Frontal cortex (tissue), 4 donors: Measurements from ENCODE around the gene EXOC7. TPM values are rescaled to one million over a fixed set of nuclear protein-coding genes. Genes with fewer than 3 reads are reported as not detected.
A peak's percentile ranks its signal among the peaks of the same experiment; 100 is the strongest.

Experiments used
- DNase-seq, 2 donors: peaks; one replicate each; pipeline ENCODE4 v3.0.0; 2012; ENCODE audit warnings: low spot score in 2 of 2
- FAIRE-seq: peaks from 2 replicates; lab custom pipeline; 2012; peaks lifted over from hg19 to GRCh38; lab: Jason Lieb, UNC
- total RNA-seq: library from RNA; depleted of rRNA; stranded (reverse); fragments of >200 nt; gene quantifications from one replicate; pipeline ENCODE4 v1.2.3, GENCODE V29; 2014
- donor health status: control.
- donor health status: control.
- donor health status: control.

Gene EXOC7, protein sequence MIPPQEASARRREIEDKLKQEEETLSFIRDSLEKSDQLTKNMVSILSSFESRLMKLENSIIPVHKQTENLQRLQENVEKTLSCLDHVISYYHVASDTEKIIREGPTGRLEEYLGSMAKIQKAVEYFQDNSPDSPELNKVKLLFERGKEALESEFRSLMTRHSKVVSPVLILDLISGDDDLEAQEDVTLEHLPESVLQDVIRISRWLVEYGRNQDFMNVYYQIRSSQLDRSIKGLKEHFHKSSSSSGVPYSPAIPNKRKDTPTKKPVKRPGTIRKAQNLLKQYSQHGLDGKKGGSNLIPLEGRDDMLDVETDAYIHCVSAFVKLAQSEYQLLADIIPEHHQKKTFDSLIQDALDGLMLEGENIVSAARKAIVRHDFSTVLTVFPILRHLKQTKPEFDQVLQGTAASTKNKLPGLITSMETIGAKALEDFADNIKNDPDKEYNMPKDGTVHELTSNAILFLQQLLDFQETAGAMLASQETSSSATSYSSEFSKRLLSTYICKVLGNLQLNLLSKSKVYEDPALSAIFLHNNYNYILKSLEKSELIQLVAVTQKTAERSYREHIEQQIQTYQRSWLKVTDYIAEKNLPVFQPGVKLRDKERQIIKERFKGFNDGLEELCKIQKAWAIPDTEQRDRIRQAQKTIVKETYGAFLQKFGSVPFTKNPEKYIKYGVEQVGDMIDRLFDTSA
- 112 TPM for total RNA-seq

DNA sequence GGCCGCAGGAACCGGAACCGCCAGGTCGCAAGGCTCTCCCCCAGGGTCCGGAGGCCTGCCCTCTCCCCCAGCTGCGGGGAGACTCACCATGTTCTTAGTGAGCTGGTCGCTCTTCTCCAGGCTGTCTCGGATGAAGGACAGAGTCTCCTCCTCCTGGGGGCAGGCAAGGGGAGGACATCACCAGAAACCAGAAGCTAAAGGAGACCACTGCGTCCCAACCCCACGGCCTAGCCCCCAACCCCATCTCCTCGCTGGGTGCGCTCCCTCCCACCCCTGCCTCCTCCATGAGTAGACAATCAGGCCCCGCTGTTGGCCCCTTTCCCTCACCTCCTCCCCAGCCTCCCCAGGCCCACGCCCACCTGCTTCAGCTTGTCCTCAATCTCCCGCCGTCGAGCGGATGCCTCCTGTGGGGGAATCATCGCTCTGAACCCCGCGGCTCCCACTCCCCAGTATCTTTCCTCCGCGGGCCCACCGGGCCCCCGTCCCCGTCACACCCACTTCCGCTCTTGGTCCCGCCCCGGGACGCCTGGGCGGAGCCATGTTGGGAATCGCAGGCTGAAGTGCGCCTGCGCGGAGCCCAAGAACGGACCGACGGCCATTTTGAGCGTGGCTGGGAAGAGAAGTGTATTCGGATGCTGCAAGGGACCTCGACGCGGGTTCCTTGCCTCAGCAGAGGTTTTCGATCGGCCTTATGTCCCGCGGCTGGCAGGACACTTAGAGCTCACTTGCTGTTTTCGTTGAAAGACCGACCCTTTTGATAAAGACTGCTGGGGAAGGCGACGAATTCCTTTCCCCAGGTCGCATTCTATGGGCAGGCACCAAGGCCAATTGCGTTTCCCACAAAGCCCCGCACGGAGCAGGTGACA, at the start of gene EXOC7:
EXOC7 (minus strand) TSS at position 514 of the 866 bp plus-strand sequence; CDS start at position 419, 95 bp downstream.
- no peak for FAIRE-seq
- DNase-seq: peak; percentile 85 to 92

DNA sequence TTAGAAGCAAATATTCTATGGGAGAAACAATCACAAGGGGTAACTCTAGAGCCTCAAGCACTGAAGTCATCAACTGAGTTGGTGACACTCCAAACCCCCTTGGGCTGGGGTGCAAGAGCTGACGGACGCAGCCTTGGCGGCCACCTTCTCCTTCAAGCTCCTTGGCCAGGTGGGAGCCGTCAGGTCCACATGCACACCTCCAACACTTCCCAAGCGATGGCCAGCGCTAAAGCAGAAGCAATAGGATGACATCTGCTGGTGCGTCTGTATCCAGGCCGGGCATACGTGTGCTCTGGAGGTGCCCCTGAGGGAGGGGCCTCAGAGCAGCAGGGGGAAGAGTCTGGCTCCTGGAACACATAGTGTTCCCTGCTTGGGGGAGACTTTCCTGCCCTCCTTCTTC, 49.6 kb upstream of the EXOC7 start:
- FAIRE-seq (no peak), DNase-seq (no peak)

DNA sequence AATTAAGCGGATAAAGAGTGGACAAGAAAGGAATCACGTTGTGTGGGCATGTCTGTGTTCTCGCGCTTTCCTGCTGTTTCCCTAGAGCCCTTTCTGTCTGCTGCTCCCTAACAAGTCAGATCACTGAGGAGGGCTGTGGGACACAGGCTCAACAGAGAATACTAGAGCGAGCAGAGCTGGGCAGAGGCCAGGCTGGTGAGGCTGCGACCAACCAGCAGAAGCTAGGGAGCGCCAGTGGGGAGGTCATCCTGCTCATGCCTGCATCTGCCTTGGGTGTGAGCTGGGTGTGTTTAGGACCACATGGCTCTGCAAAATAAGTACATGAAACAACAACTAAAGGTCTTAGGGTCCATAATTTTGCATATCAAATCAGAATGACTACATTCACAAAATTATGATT, 49.0 kb upstream of the EXOC7 start:
- no peak for FAIRE-seq
- no peak for DNase-seq

DNA sequence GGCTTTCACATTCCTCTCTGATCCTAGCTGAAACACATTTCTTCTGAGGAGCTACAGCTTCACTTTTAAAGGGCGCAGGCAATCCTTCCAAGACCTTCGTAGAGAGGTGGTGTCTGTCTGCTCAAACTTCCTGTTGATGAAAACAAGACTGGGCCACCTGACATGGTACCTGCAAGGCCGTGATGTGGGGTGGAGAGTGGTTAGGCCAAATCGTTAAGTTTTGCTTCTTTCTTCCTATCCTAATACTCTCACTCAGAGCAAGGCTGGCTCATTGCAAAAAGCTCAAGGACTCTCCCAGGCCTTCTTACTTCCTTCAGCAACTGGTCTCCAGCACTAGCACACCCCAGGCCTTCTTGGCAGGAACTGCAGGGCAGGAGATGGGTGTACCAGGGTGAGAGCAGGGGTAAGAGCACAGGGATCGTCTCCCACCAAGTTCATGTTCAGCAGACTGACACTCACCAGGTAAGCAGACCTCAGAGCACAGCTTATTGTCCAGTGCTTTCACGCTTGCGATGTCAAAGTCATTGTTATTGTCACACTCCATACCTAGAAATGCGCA, 48.4 kb upstream of the EXOC7 start:
- DNase-seq: no peak
- no peak for FAIRE-seq

DNA sequence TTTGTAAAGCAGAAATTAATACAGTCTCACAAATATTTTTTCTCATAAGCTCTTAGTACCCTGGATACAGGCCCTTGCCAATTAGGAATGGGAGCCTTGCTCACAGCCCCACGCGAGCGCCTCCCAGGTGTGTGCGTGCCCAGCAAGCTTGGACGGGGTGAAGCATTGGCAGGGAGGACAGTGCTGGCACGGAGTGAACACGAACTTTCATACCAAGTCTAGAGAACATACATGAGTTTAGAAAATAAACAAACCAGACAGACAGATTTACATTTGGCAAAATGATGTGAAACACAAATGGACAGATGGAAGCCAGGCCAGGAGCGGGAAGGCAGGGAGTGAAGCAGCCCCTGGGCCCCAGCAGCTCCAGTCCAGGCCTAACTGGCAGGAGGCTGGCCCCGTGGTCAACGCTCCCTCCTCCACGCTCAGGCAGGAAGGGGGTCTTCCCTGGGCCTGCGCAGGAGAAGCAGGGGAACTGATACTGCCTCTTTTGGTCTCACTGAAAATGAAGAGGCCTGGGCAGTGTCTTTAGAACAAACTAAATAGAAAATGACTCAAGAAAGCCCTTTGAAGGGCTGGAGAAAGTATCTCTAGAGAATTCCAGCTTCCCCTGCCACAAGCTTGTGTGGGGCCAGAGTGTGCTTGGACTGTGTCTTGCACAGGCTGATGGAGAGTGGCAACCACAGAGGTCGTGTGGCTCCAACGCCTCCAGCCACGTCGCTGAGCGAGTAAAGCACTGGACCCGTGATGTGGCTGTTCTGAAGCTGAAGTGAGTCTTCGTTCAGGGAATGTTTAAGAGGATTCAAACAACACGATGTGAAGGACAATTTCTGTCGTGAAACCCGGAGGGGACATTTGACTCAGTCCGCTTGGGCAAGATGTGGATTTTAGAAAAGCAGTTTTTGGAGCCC, 47.4 kb upstream of the EXOC7 start:
- no peak for DNase-seq
- FAIRE-seq: no peak

DNA sequence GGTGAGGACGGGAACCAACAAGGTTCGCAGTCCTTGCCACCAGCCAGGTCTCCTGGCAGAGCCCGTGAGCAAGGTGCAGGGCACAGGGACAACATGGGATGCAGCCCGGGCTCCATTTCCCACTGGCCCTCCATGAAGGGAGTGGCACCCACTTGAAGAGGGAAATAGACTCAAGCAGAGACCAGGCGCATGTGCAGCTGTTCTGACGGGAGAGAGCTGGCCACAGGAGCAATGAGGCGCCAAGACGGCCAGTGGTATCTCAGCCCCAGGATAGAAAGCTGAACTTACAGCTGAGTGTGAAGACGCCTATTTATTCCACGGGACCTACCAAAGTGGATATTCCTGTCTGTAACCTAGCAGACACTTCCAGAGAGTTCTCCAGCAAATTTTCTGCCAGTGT, 45.6 kb upstream of the EXOC7 start:
- DNase-seq: no peak

DNA sequence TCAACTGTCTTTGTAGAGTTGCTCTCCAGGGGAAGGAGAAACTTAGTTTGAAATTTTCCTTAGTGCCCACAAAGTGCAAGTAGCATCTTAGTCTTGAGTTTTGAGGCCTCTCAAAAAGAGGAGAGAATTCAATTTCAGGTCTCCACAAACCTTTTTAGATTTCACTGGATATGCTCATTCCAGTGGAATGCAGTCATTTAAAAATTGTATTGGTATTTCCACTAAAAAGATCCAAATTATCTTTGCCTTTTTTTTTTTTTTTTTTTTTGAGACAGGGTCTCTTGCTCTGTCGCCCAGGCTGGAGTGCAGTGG, 44.4 kb upstream of the EXOC7 start:
- DNase-seq: no peak
- FAIRE-seq: no peak

More for the DNA sequence above, 45.6 kb upstream of the EXOC7 start:
- no peak for FAIRE-seq

DNA sequence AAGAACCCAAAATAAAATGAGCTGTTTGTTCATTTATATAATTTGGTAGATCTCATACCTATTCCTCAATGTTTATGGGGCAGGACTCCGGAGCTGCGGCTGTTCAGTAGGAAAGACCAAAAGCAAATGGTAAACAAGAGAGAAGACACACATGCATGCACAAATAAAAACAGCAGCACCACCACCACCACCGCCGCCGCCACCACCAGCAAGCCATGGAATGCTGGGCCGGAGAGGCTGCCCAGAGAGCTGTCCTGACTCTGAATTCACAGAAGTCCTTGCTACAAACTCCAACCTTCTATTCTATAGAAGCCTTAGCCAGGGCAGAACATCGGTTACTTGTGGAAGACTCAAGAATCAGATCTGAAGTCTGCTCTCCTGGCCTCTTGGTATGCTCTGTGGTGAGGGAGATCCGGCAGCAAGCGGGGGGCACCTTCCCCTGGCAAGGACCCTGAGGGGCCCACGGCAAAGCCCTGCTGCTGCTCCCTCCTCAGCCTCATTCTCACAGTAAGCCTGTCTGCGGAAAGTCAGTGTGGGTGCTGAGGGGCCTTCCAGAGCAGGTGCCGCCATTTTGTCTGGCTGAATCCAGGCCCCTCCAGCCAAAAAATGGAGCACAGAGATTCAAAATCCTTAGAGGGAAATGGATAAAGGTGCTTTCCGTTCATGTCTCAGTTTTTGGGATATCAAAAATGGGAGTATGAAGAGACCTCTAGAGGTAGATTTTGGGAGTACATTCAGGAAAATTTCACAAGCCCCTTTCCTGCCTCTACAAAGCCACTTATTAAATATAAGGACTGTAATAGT, 43.8 kb upstream of the EXOC7 start:
- DNase-seq (no peak), FAIRE-seq (no peak)

DNA sequence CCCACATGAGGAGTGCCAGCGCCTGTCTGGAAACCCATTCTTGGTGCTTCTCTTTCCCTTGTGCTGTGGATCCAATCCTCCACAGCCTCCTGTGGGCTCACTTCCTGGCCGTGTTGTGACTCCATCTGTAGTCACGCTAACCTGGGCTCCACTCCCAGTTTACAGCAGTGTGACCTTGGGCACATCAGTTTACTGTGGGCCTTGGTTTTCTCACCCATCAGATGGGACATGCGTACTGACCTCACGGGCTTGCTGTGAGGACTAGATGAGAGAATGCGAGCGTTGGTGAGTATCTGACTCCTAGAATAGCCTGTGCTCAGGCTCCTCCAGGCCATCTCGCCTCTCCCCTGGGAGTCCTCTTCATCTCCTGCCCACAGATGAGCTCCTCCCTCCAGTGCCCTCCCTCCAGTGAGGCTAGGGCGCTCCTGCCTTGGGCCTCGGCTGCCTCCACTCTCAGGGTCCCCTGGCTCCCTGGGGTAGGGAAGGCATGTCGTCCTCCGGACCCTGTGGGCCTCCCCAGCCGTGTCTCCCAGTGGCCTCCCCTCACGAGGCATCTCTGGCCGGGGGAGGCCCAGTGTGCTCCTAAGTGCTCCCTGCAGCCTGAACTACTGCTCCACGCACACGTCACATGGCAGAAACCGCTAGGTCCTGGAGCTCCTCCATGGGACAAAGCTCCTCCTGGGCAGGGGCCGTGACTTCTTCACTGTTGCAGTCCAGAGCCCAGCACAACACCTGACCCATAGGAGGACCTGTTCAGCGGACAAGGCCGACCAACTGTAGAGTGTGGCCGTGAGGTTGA, 42.7 kb upstream of the EXOC7 start:
- DNase-seq: no peak

DNA sequence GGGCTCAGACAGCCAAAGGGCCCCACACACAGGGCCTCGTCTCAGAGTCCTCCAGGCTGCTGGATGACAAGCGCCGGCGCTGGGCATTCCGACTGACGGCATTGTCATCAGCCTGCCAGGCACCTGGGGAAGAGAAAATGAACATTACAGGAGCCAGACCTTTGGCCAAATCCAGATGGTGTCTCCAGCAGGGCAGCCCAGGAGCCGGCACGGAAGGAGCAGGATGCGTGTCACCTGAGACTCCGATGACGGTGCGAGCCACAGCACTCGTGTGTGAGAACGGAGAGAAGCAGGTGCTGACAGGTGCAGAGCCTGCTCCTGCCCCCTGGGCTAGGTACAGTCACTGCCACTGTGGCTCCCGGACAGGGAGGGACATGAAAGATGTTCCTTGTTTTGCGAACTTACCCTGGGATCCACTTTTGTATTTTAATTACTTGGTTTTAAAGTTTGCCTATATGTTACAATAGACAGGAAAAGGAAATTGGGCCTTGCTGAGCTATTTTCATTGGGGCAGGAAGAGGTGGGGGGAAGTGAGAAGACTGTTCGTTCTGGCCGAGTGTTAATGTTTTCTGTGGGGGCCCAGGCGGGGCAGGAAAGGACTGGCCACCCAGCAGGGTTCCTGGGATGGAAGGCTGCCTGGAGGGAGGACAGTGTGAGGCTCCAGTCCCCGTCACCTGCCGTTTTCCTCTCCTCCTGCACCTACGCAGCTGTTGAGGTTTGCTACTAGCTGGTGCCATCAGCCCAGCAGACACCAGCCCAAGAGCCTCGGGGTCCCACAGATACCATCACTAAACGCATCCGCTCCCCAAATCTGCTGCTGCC, 41.9 kb upstream of the EXOC7 start:
- FAIRE-seq: no peak
- no peak for DNase-seq

More for the DNA sequence above, 42.7 kb upstream of the EXOC7 start:
- FAIRE-seq: no peak

DNA sequence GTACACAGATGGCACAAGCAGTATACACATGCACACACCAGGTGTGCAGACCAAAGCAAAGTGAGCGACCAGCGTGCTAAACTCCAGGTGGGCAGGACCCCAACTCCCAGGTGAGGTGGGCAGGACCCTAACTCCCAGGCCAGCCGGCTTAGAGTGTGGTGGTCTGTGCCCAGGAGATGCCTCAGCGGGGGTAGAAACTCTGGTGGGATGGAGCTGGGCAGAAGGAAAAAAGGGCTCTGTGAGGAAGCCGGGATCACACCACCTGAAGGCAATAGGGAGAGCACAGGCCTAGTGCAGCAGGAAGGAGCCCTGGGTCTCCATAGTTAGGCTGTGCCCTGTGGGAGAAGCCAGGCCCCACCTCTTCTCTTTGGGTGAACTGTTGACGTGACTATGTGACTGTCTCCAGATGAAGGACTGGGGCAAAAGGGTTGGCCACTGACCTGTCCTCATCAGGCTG, 39.0 kb upstream of the EXOC7 start:
- no peak for FAIRE-seq
- DNase-seq: no peak

DNA sequence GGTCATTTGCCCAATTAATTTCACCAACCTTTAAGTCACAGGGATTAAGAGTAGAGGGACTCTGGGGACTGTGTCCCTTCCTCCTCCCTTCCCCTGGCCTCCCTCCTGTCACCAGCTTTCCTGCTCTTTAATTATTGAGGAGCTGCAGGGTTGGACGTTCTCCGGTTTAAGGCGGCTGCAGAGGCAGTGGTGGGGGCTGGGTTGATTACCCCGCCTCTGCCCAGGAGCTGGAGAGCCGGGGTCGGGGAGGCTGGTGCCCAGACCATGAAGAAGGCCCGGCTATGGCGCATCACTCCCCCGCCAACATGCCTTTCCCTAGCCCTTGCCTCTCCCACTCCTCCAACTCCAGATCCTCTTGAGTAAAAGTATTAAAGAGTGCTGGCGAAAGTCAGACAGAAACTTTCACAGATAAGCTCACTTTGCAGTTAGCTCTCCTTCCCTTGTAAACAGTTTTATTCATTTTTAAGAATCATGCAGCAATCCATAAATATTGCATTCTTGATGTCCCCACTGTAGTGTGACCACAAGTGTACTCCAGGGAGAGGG, 38.5 kb upstream of the EXOC7 start:
- FAIRE-seq: no peak
- no peak for DNase-seq

DNA sequence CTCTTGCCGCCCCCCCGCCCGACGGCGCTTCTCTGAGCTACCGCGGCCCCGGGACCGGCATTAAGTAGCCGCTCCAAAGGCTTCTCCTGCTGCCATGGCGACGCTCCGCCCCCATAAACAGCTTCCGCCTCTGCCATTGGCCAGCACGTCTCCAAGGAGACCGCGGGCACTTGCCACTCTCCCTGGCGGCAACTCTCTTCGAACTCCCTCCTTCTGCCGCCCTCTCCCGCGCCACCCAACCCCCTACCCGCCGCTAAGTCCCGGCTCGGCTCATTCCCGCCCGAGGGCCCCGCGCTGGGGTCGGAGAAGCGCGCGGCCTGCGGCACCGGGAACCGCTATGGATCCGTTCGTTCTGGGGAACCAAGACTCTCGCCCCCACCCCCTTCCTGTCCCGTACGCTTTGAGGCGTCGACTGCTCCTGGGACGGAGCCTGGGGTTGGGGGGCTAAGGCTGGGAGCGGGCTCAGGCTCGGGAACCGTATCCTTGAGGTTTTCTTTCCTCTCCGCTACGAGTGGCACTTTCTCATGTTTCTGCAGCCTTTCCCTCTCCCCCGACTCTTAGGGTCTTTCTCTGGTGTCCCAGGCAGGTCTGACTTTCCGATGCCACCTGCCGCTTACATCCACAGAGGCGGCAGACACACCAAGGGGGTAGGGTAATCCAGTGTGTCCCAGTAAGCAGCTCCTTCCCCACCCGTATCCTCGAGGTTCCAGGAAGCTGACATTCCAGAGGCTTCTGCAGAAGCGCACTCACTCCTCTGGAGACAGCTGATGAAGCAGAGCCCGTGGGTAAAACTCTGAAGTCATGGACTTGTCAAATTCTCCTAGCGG, 37.8 kb upstream of the EXOC7 start, which contains the start of gene FOXJ1:
FOXJ1 (minus strand) TSS at position 34 of the 827 bp plus-strand sequence. CDS start 850 bp downstream, outside the sequence.
- DNase-seq (peak; percentile 99 to 100), FAIRE-seq (no peak)

DNA sequence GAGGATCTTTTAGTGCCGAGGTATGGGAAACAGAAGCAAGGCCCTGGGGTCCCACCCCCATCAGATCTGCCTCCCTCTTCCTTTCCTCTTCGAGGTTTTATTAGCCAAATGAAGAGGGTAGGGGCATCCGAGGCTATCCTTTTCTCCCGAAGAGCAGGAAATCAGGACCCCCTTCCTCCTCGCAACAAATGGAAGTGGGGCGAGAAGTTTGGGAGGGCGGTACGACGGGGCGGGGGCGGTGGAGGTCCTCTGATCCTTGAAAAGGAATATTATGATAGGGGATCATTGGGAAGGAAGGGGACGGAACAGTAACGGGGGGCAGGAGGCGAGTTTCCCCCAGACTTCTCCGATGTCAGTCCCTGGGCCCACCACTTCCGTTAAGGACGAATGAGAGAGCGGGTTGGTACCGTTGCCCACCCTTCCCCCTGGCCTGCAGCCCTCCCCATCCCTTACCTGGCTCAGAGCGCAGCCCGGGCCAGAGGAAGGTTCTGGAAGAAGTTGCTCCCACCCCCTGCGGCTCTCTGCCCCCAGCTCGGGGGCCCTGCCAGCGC, 37.1 kb upstream of the EXOC7 start:
- no peak for FAIRE-seq
- no peak for DNase-seq
